Skeletal muscle tissue (tissue), 4 donors: ENCODE results near the gene CALCB. TPM values are rescaled to one million over a fixed set of nuclear protein-coding genes. Genes with fewer than 3 reads are reported as not detected.

Experiments used
- H3K27ac ChIP-seq: one replicate; pipeline ENCODE4 v1.7.0; 2013; ENCODE audit warnings: mild to moderate bottlenecking, low read depth, low read length, inconsistent platforms
- H3K27me3 ChIP-seq, 3 donors: one replicate each; pipeline ENCODE4 v1.7.0; 2013; ENCODE audit warnings: low read length in 3 of 3; ENCODE audit not compliant: control insufficient read depth in 3 of 3, insufficient read depth in 3 of 3
- H3K36me3 ChIP-seq, 3 donors: one replicate each; pipeline ENCODE4 v1.7.0; 2013; ENCODE audit warnings: low read length in 3 of 3; ENCODE audit not compliant: control insufficient read depth in 3 of 3, insufficient read depth in 3 of 3
- H3K4me1 ChIP-seq, 3 donors: one replicate each; pipeline ENCODE4 v1.7.0; 2013; ENCODE audit warnings: low read length in 3 of 3, mild to moderate bottlenecking in 3 of 3; ENCODE audit not compliant: control insufficient read depth in 3 of 3, insufficient read depth in 3 of 3
- H3K4me3 ChIP-seq, 3 donors: one replicate each; pipeline ENCODE4 v1.7.0; 2013; ENCODE audit warnings: low read length in 3 of 3
- H3K9ac ChIP-seq, 3 donors: one replicate each; pipeline ENCODE4 v1.7.0; 2013; ENCODE audit warnings: low read length in 3 of 3, mild to moderate bottlenecking in 3 of 3, moderate library complexity in 2 of 3, low read depth in 1 of 3
- H3K9me3 ChIP-seq, 3 donors: one replicate each; pipeline ENCODE4 v1.7.0; 2013; ENCODE audit warnings: low read length in 3 of 3; ENCODE audit not compliant: control insufficient read depth in 3 of 3
- total RNA-seq: library from RNA; depleted of rRNA; stranded (reverse); fragments of >200 nt; gene quantifications from one replicate; pipeline ENCODE4 v1.2.3, GENCODE V29; 2014
- donor health status: Osteomylitis.

The CALCB gene
- total RNA-seq, 1 donor from 2014 or later: not detected

GRCh38 chr11:15072551-15073143, 746 bp upstream of the CALCB start:
- H3K9ac ChIP-seq: no peak overlapping the region
- H3K27me3 ChIP-seq: peaks cover 31 to 54% (median 45%) of the 10 kb centered on the region in 3 donors
- no peak overlapping the region for H3K27ac ChIP-seq
- no peaks in the 10 kb centered on the region for H3K36me3 ChIP-seq
- H3K4me3 ChIP-seq: no peak overlapping the region
- no peaks in the 10 kb centered on the region for H3K9me3 ChIP-seq
- H3K4me1 ChIP-seq: peaks cover 15 to 18% (median 15%) of the 10 kb centered on the region in 3 donors

GRCh38 chr11:15074206-15075161, 1.1 kb downstream of the CALCB start:
- Histone ChIP-seq H3K4me1 (peaks cover 15 to 18% (median 15%) of the 10 kb centered on the region in 3 donors), H3K9ac (no peak overlapping the region), H3K4me3 (peak overlapping the region in 1 of 3 donors; percentile 6), H3K9me3 (no peaks in the 10 kb centered on the region), H3K36me3 (no peaks in the 10 kb centered on the region), H3K27ac (no peak overlapping the region), H3K27me3 (peaks cover 31 to 54% (median 45%) of the 10 kb centered on the region in 3 donors)

GRCh38 chr11:15075162-15075526, 1.8 kb downstream of the CALCB start:
- Histone ChIP-seq H3K9ac (no peak overlapping the region), H3K27me3 (peaks cover 31 to 54% (median 45%) of the 10 kb centered on the region in 3 donors), H3K9me3 (no peaks in the 10 kb centered on the region), H3K36me3 (no peaks in the 10 kb centered on the region), H3K4me3 (no peak overlapping the region), H3K4me1 (peaks cover 15 to 18% (median 15%) of the 10 kb centered on the region in 3 donors), H3K27ac (no peak overlapping the region)

GRCh38 chr11:15091175-15091574, 17.8 kb downstream of the CALCB start:
- H3K9ac ChIP-seq: no peak overlapping the region
- H3K4me1 ChIP-seq: no peaks in the 10 kb centered on the region
- H3K27me3 ChIP-seq: peaks cover 0 to 5% (median 3%) of the 10 kb centered on the region in 3 donors
- no peak overlapping the region for H3K27ac ChIP-seq
- H3K36me3 ChIP-seq: no peaks in the 10 kb centered on the region
- no peak overlapping the region for H3K4me3 ChIP-seq
- H3K9me3 ChIP-seq: no peaks in the 10 kb centered on the region

- no peaks in the 10 kb centered on the region for H3K36me3 ChIP-seq
- no peaks in the 10 kb centered on the region for H3K4me1 ChIP-seq
- no peak overlapping the region for H3K9ac ChIP-seq
- no peaks in the 10 kb centered on the region for H3K9me3 ChIP-seq
- H3K4me3 ChIP-seq: no peak overlapping the region
- peaks cover 0 to 5% (median 3%) of the 10 kb centered on the region in 3 donors for H3K27me3 ChIP-seq
- H3K27ac ChIP-seq: no peak overlapping the region
Measured at GRCh38 chr11:15091625-15092024, 18.2 kb downstream of the CALCB start.

- Histone ChIP-seq H3K4me1 (no peaks in the 10 kb centered on the region), H3K4me3 (no peak overlapping the region), H3K36me3 (no peaks in the 10 kb centered on the region), H3K27ac (no peak overlapping the region), H3K9me3 (no peaks in the 10 kb centered on the region), H3K27me3 (peaks cover 0 to 8% (median 5%) of the 10 kb centered on the region in 3 donors), H3K9ac (no peak overlapping the region)
Measured at GRCh38 chr11:15093432-15093831, 20.0 kb downstream of the CALCB start.

- Histone ChIP-seq H3K4me3 (no peak overlapping the region), H3K9ac (no peak overlapping the region), H3K4me1 (no peaks in the 10 kb centered on the region), H3K27ac (no peak overlapping the region), H3K27me3 (peaks cover 0 to 9% (median 8%) of the 10 kb centered on the region in 3 donors), H3K9me3 (no peaks in the 10 kb centered on the region), H3K36me3 (no peaks in the 10 kb centered on the region)
Measured at GRCh38 chr11:15095736-15096228, 22.4 kb downstream of the CALCB start.

GRCh38 chr11:15097411-15097810, 24.0 kb downstream of the CALCB start:
- Histone ChIP-seq H3K4me3 (no peak overlapping the region), H3K9me3 (no peaks in the 10 kb centered on the region), H3K36me3 (no peaks in the 10 kb centered on the region), H3K4me1 (no peaks in the 10 kb centered on the region), H3K27me3 (peaks cover 0 to 9% (median 2%) of the 10 kb centered on the region in 3 donors), H3K27ac (no peak overlapping the region), H3K9ac (no peak overlapping the region)

GRCh38 chr11:15099267-15099666, 25.9 kb downstream of the CALCB start:
- no peak overlapping the region for H3K4me3 ChIP-seq

More at GRCh38 chr11:15099267-15099666, 25.9 kb downstream of the CALCB start:
- Histone ChIP-seq H3K9me3 (no peaks in the 10 kb centered on the region), H3K9ac (no peak overlapping the region), H3K36me3 (no peaks in the 10 kb centered on the region), H3K27ac (no peak overlapping the region), H3K27me3 (peaks cover 0 to 9% (median 2%) of the 10 kb centered on the region in 3 donors), H3K4me1 (no peaks in the 10 kb centered on the region)
